ENCODE data around the gene EP400.
"Not testable (repeated sequence)": the region's sequence is repeated elsewhere in the genome, so short reads cannot be mapped to it uniquely, and the experiment has no call there.

EP400 gene

GRCh38 chr12:132049876-132050275 lies 100.1 kb downstream of the EP400 start:
- Histone ChIP-seq H3K9ac (ENCODE audit: low read length in 5 of 5) (no peak overlapping the region), H3K4me1 (ENCODE audit: control insufficient read depth in 5 of 5, insufficient read depth in 5 of 5, low read length in 5 of 5) (no peaks in the 10 kb centered on the region), H3K9me3 (ENCODE audit: control insufficient read depth in 5 of 5, low read length in 5 of 5) (no peaks in the 10 kb centered on the region), H3K27me3 (ENCODE audit: control insufficient read depth in 5 of 5, insufficient read depth in 4 of 5, low read length in 5 of 5) (no peaks in the 10 kb centered on the region), H3K36me3 (ENCODE audit: control insufficient read depth in 5 of 5, insufficient read depth in 5 of 5, low read length in 5 of 5) (peaks cover 12 to 89% (median 78%) of the 10 kb centered on the region in 5 donors), H3K27ac (ENCODE audit: low read depth, low read length) (no peak overlapping the region), H3K4me3 (ENCODE audit: low read depth in 1 of 5, low read length in 5 of 5) (no peak overlapping the region)

GRCh38 chr12:132051718-132052117 lies 102.0 kb downstream of the EP400 start:
- not testable (repeated sequence) for H3K9ac ChIP-seq (ENCODE audit: low read length in 5 of 5); H3K9me3 ChIP-seq (ENCODE audit: control insufficient read depth in 5 of 5, low read length in 5 of 5); H3K4me1 ChIP-seq (ENCODE audit: control insufficient read depth in 5 of 5, insufficient read depth in 5 of 5, low read length in 5 of 5); H3K4me3 ChIP-seq (ENCODE audit: low read depth in 1 of 5, low read length in 5 of 5); H3K27me3 ChIP-seq (ENCODE audit: control insufficient read depth in 5 of 5, insufficient read depth in 4 of 5, low read length in 5 of 5); H3K27ac ChIP-seq (ENCODE audit: low read depth, low read length)
- peaks cover 10 to 89% (median 78%) of the 10 kb centered on the region in 5 donors for H3K36me3 ChIP-seq (ENCODE audit: control insufficient read depth in 5 of 5, insufficient read depth in 5 of 5, low read length in 5 of 5)

- Histone ChIP-seq H3K27ac (ENCODE audit: low read depth, low read length) (no peak overlapping the region), H3K27me3 (ENCODE audit: control insufficient read depth in 5 of 5, insufficient read depth in 4 of 5, low read length in 5 of 5) (no peaks in the 10 kb centered on the region), H3K36me3 (ENCODE audit: control insufficient read depth in 5 of 5, insufficient read depth in 5 of 5, low read length in 5 of 5) (peaks cover 12 to 90% (median 80%) of the 10 kb centered on the region in 5 donors), H3K9ac (ENCODE audit: low read length in 5 of 5) (no peak overlapping the region), H3K4me1 (ENCODE audit: control insufficient read depth in 5 of 5, insufficient read depth in 5 of 5, low read length in 5 of 5) (no peaks in the 10 kb centered on the region), H3K9me3 (ENCODE audit: control insufficient read depth in 5 of 5, low read length in 5 of 5) (no peaks in the 10 kb centered on the region), H3K4me3 (ENCODE audit: low read depth in 1 of 5, low read length in 5 of 5) (no peak overlapping the region)
These were observed 102.6 kb downstream of the EP400 start for GRCh38 chr12:132052196-132052932.

- no peaks in the 10 kb centered on the region for H3K27me3 ChIP-seq (ENCODE audit: control insufficient read depth in 5 of 5, insufficient read depth in 4 of 5, low read length in 5 of 5)
- H3K9ac ChIP-seq (ENCODE audit: low read length in 5 of 5) = no peak overlapping the region
- no peak overlapping the region for H3K4me3 ChIP-seq (ENCODE audit: low read depth in 1 of 5, low read length in 5 of 5)
- H3K27ac ChIP-seq (ENCODE audit: low read depth, low read length) = no peak overlapping the region
- H3K36me3 ChIP-seq (ENCODE audit: control insufficient read depth in 5 of 5, insufficient read depth in 5 of 5, low read length in 5 of 5) = peaks cover 12 to 95% (median 90%) of the 10 kb centered on the region in 5 donors
- no peaks in the 10 kb centered on the region for H3K4me1 ChIP-seq (ENCODE audit: control insufficient read depth in 5 of 5, insufficient read depth in 5 of 5, low read length in 5 of 5)
- H3K9me3 ChIP-seq (ENCODE audit: control insufficient read depth in 5 of 5, low read length in 5 of 5) = no peaks in the 10 kb centered on the region
These were observed 103.9 kb downstream of the EP400 start for GRCh38 chr12:132053338-132054330.

- no peak overlapping the region for H3K9ac ChIP-seq (ENCODE audit: low read length in 5 of 5)
- H3K27me3 ChIP-seq (ENCODE audit: control insufficient read depth in 5 of 5, insufficient read depth in 4 of 5, low read length in 5 of 5) = no peaks in the 10 kb centered on the region
- H3K4me3 ChIP-seq (ENCODE audit: low read depth in 1 of 5, low read length in 5 of 5) = no peak overlapping the region
- no peaks in the 10 kb centered on the region for H3K4me1 ChIP-seq (ENCODE audit: control insufficient read depth in 5 of 5, insufficient read depth in 5 of 5, low read length in 5 of 5)
- peaks cover 12 to 92% (median 86%) of the 10 kb centered on the region in 5 donors for H3K36me3 ChIP-seq (ENCODE audit: control insufficient read depth in 5 of 5, insufficient read depth in 5 of 5, low read length in 5 of 5)
- H3K27ac ChIP-seq (ENCODE audit: low read depth, low read length) = no peak overlapping the region
- H3K9me3 ChIP-seq (ENCODE audit: control insufficient read depth in 5 of 5, low read length in 5 of 5) = no peaks in the 10 kb centered on the region
These were observed 105.2 kb downstream of the EP400 start for GRCh38 chr12:132054983-132055382.

GRCh38 chr12:132055535-132056096 lies 105.9 kb downstream of the EP400 start:
- no peaks in the 10 kb centered on the region for H3K4me1 ChIP-seq (ENCODE audit: control insufficient read depth in 5 of 5, insufficient read depth in 5 of 5, low read length in 5 of 5)
- H3K9ac ChIP-seq (ENCODE audit: low read length in 5 of 5) = no peak overlapping the region
- H3K36me3 ChIP-seq (ENCODE audit: control insufficient read depth in 5 of 5, insufficient read depth in 5 of 5, low read length in 5 of 5) = peaks cover 10 to 86% (median 80%) of the 10 kb centered on the region in 5 donors
- H3K27me3 ChIP-seq (ENCODE audit: control insufficient read depth in 5 of 5, insufficient read depth in 4 of 5, low read length in 5 of 5) = no peaks in the 10 kb centered on the region
- no peaks in the 10 kb centered on the region for H3K9me3 ChIP-seq (ENCODE audit: control insufficient read depth in 5 of 5, low read length in 5 of 5)
- no peak overlapping the region for H3K4me3 ChIP-seq (ENCODE audit: low read depth in 1 of 5, low read length in 5 of 5)
- no peak overlapping the region for H3K27ac ChIP-seq (ENCODE audit: low read depth, low read length)

- peaks cover 10 to 84% (median 78%) of the 10 kb centered on the region in 5 donors for H3K36me3 ChIP-seq (ENCODE audit: control insufficient read depth in 5 of 5, insufficient read depth in 5 of 5, low read length in 5 of 5)
- no peak overlapping the region for H3K27ac ChIP-seq (ENCODE audit: low read depth, low read length)
These were observed 106.6 kb downstream of the EP400 start for GRCh38 chr12:132056320-132056719.

GRCh38 chr12:132056951-132057350 lies 107.2 kb downstream of the EP400 start:
- H3K27ac ChIP-seq (ENCODE audit: low read depth, low read length) = no peak overlapping the region
- no peak overlapping the region for H3K9ac ChIP-seq (ENCODE audit: low read length in 5 of 5)
- no peaks in the 10 kb centered on the region for H3K27me3 ChIP-seq (ENCODE audit: control insufficient read depth in 5 of 5, insufficient read depth in 4 of 5, low read length in 5 of 5)
- no peaks in the 10 kb centered on the region for H3K9me3 ChIP-seq (ENCODE audit: control insufficient read depth in 5 of 5, low read length in 5 of 5)
- no peaks in the 10 kb centered on the region for H3K4me1 ChIP-seq (ENCODE audit: control insufficient read depth in 5 of 5, insufficient read depth in 5 of 5, low read length in 5 of 5)
- H3K36me3 ChIP-seq (ENCODE audit: control insufficient read depth in 5 of 5, insufficient read depth in 5 of 5, low read length in 5 of 5) = peaks cover 10 to 85% (median 82%) of the 10 kb centered on the region in 5 donors
- no peak overlapping the region for H3K4me3 ChIP-seq (ENCODE audit: low read depth in 1 of 5, low read length in 5 of 5)

More at GRCh38 chr12:132056320-132056719, 106.6 kb downstream of the EP400 start:
- H3K9ac ChIP-seq (ENCODE audit: low read length in 5 of 5) = no peak overlapping the region
- no peaks in the 10 kb centered on the region for H3K27me3 ChIP-seq (ENCODE audit: control insufficient read depth in 5 of 5, insufficient read depth in 4 of 5, low read length in 5 of 5)
- H3K4me1 ChIP-seq (ENCODE audit: control insufficient read depth in 5 of 5, insufficient read depth in 5 of 5, low read length in 5 of 5) = no peaks in the 10 kb centered on the region
- H3K4me3 ChIP-seq (ENCODE audit: low read depth in 1 of 5, low read length in 5 of 5) = no peak overlapping the region
- no peaks in the 10 kb centered on the region for H3K9me3 ChIP-seq (ENCODE audit: control insufficient read depth in 5 of 5, low read length in 5 of 5)

- no peak overlapping the region for H3K9ac ChIP-seq (ENCODE audit: low read length in 5 of 5)
- no peak overlapping the region for H3K4me3 ChIP-seq (ENCODE audit: low read depth in 1 of 5, low read length in 5 of 5)
- H3K27ac ChIP-seq (ENCODE audit: low read depth, low read length) = no peak overlapping the region
- no peaks in the 10 kb centered on the region for H3K4me1 ChIP-seq (ENCODE audit: control insufficient read depth in 5 of 5, insufficient read depth in 5 of 5, low read length in 5 of 5)
- no peaks in the 10 kb centered on the region for H3K9me3 ChIP-seq (ENCODE audit: control insufficient read depth in 5 of 5, low read length in 5 of 5)
- H3K27me3 ChIP-seq (ENCODE audit: control insufficient read depth in 5 of 5, insufficient read depth in 4 of 5, low read length in 5 of 5) = no peaks in the 10 kb centered on the region
- peaks cover 10 to 86% (median 83%) of the 10 kb centered on the region in 5 donors for H3K36me3 ChIP-seq (ENCODE audit: control insufficient read depth in 5 of 5, insufficient read depth in 5 of 5, low read length in 5 of 5)
These were observed 107.9 kb downstream of the EP400 start for GRCh38 chr12:132057691-132058090.
